HG02588 (cell line): Measurements from ENCODE around the gene PRKAR1B.

ENCODE experiments used
- ATAC-seq: cut with Tn5 transposase; IDR thresholded peaks from one replicate; pipeline ENCODE4 v1.9.1; 2021; ENCODE audit warnings: mild to moderate bottlenecking, moderate library complexity; ENCODE audit not compliant: unreplicated experiment

Gene PRKAR1B

DNA sequence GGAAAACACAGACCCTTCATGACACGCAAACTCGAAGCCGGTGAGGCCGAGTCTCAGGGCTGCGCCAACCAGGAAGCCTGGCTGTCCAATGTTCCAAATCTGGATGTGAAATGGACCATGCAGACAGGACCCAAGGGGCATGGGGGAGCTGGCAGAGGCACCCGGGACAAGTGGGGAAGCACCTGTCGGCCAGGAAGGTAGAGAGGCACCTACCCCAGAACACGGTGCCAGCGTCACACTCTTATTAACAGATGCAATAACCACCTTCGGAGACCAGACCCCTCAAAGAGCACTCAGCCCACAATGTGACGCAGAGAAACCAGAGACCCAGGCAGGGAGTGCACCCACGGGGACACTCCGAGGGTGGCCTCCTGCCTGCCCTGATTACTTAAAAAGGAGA is 119.1 kb downstream of the PRKAR1B start:
- ATAC-seq: no peak

DNA sequence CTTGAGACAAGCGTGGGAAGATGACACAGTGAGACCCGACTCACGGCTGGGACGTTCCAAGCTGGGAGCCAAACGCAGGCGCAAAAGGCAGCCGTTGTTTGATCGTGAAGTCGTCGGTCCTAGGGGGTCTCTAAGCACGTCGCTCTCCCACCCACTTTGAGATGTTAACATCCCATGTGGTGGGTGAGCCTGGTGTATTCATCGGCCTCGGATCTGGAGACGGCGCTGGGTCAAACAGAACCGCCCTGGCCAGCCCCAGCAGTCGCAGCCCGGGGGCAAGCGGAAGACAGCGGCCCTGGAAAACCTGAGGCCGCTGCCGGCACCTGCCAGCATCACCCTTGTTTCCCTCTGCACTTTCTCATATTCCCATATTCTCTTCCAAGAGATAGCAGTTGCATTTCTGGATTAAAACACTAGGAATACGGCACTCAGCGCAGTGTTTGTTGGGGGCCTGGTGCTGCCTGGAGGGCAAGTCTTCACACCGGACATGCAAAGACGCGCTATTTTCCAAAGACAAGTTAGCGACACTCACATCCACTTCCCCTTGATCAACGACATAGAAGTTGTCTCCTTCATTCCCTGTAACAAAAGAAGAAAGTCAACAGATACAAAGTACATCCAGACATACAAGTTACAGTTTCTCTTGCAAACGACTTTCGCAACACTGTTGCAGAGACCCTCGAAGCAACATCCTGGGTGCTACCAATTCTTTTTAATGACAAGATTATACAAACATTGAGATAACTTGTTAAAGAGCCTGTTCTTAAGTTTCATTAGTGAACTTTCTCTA is 121.2 kb downstream of the PRKAR1B start:
- ATAC-seq: no peak

DNA sequence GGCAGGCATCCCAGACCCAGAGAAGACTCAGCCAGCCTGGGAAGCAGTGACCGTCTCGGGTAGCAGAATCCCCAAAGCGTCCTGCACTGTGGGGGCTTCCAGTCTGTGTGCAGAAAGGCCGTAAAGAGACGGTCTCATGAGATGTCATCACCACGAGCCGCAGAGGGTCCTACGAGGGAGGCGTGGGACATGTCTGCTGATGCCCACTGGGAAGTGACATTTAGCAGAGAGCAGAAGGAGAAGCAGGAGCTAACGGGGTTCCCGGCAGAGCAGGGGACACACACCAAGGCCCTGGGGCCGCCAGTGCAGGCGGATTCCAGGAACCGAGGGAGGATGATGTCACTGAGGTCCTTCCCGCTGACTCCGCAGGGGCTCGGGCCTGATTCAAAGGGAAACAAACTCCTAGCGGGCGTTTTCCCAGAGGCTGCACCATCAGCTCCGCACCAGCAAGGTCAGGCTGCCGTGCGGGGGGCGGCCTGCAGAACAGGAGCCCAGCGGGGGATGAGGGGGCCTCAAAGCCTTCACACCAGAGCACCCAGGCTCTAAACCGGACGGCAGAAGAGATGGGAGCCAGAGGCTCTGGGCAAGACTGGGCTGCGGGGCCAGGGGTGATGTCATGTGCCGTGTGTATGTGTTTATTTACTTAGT is 122.1 kb downstream of the PRKAR1B start:
- no peak for ATAC-seq

DNA sequence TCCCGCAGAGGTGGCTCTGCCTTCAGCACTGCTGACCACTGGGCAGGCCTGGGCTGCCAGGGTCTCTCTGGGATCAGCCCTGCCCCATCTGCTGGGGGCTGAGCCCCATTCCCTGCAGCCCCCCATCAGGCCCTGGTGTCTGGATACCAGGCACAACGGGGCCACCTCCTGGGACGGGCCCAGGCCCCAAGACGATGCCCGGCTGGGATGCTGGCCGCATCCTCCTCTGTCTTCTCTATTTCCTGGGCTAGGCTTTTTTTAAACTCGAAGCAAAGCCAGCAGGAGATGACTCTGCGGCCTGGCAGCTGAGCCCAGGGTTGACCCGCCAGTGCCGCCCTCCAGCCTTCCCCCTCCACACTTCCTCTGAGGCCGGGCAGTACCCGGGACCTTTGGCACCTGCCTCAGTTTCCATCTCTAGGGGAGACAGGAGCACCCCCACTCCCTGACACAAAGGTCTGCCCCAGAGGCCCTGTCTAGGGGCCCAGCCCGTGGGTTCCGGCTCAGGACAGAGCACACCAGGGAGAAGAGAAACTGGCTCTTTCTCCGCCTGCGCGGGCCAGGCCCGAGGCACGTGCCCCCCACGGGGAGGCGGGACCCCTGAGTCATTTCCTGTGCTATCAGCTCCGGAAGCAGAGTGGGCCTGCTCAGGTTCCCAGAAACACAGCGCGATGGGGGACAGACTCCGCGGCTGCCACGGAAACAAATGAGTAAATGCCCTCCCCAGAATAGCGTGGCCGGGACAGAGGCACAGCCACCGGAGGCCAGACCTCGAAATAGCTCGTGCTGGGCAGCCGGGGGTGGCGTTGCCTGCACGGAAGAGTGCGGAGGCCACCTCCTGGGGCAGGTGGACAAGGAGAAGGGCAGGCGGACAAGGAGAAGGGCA is 122.8 kb downstream of the PRKAR1B start:
- peak; percentile 61 for ATAC-seq

DNA sequence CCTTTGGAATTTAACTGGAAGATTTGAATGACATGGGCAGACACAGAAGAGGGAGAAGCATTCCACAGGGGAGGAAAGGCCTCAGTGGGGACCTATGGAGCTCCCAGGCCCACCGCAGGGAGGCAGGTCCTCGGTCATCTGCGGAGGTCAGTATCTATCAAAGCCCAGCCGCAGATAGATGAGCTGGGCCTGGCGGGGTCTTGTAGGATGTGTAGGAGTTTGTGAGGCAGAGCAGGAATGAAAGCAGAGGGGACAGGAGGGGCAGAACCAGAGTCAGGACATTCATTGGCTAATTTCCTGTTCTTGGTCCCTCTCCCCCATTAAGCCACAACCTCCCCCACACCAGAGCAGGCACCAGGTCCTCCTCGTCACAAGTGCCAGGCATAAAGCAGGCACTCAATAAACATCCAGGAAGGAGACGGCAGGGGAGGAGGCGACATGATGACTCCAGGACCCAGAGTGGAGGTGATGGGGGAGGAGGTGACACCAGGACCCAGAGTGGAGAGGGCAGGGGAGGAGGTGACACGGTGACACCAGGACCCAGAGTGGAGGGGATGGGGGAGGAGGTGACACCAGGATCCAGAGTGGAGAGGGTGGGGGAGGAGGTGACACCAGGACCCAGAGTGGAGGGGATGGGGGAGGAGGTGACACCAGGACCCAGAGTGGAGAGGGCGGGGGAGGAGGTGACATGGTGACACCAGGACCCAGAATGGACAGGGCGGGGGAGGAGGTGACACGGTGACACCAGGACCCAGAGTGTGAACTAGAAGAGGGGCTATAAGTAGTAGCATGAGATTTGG is 123.7 kb downstream of the PRKAR1B start:
- no peak for ATAC-seq

DNA sequence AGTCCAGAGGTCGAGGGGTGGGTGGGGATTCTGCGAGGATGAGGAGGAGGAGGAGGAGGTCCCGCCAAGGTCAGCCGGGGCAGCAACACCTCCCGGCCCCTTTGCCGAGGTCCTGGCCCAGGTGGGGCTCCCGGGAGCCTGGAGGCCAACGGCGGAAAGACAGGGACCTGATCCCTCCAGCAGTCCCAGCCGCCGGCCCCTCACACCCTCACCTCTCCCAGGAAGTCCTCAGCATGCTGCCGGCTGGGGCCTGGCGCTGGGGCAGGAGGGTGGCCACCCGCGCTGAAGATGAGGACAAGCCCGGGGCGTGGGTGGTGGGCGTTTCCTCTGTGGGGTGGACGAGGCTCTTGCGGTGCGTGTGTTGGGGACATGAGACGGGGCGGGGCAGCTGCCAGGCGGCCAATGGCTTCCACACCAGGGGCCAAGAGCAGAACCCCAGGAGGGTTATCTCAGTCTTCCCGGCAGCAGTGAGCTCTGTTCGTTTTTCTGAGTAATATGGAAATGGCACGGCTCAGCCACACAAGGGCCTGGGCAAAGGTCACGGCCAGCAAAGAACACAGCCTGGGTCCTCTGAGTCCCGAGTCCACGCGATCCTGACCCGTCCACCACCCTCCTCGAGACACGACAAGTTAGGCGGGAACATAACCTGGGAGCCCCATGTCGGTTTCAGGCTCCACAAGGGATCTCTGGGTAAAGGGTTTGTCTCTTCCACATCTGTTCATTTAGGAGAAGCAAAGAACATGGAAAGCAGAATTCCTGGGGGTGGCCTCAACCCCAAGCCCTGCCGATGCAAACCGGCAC is 124.5 kb downstream of the PRKAR1B start:
- no peak for ATAC-seq

DNA sequence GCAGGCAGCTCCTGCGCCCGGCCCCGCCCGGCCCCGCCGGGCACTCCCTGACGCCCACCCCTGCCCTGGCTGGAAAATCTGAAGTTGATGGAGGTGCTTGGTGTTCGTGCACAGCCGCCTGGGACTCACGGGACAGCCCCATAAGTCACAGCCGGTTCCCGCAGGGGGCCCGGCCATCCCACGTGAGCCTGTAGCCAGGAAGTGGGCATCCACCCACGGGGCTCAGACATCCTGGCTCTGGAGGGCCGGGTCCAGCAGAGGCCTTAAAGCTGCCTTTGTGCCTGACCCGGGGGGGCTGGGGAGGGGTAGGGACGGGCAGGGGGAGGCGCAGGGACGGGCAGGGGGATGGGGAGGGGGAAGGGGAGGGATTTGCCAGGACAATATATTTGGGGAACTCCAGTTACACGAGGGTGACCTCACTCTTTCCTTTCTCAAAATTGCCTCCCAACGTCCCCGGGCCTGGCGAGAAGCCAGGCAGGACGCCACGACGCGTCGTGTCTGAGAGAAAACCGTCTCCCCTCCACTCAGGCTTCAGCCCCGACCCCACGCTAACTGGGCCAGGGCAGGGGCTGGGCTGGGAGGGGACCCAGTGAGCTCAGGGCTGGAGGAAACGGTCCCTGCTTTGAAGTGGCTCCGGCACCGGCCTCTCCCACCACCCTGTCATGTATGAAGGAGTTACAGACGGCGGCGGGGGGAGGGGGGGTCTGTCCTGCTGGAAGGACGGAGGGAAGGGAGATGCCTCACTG is 125.3 kb downstream of the PRKAR1B start:
- ATAC-seq: peak; percentile 52

DNA sequence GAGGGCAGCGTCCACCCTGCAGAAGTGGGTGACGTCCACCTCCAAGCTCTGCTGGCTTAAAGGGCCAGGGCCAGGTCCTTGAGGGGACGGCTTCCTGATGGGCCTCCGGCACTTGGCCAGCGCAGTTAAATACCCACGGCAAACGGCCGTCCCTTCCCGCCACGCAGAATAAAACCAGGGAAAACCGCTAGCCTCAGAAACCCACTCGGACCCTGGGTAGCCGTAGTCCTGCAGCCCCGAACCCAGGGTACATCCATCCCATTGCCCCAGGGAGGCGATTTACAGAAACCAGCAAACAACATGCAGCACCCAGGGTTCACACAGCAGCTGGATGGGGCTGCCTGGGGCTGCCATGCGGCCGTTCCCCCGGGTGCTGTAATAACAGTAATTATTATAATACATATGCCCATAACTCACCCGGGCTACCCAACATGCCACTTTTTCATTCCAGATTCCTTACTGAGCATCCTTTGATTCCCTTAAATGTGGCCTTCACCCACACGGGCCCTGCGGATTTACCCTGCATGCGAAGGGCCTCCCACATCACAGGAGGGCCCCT is 126.0 kb downstream of the PRKAR1B start:
- ATAC-seq: no peak

DNA sequence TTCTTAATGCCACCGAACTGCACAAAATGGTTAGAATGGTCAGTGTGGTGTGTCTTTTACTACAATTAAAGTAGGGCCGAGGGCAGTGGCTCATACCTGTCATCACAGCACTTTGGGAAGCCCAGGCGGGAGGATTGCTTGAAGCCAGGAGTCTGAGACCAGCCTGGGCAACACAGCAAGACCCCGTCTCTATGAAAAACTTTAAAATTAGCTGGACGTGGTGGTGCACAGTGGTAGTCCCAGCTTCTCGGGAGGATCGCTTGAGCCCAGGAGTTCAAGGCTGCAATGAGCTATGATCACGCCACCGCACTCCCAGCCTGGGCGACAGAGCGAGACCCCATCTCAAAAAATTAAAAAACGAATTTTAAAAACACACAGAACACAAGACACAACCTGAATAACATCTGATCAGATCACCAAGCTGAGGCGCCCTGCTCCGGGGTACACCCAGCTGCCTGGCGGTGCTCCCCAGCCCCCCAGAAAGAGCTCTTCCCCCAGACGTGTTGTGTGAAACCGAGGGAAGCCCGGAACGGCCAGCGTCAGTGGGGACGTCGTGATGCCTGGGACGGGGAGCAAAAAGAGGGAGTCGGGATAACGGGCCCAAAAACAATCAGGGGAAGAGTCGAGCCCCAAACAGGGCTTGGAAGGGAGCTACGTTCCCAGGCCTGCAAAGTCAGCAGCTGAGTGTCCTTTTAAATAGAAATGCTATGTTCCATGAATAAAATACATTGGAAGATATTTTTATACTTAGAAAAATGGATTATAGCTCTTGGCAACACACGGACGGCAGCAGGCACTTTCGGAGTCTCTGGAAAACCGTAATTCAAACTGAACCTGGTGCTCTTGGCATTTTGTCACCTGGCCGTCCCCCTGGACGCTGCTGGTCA is 126.7 kb downstream of the PRKAR1B start:
- ATAC-seq: no peak

DNA sequence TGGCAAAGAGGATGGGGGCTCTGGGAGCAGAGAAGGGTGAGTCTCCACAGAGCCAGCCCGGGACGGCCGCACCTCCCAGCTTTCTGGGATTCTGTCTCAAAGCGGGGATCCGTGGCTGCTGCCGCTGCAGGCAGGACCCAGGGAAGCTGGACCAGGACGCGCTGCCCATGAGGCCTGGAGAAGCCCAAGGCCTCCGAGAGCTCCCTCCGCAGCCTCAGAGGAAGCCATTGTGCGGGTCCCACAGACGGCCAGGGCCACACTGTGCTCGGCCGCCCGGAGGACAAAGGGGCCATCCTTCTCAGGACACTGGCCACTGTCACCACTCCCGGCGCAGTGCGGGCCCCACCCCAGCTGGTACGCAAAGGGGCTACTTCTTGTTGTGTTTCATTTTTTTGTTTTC is 128.2 kb downstream of the PRKAR1B start:
- ATAC-seq: no peak

DNA sequence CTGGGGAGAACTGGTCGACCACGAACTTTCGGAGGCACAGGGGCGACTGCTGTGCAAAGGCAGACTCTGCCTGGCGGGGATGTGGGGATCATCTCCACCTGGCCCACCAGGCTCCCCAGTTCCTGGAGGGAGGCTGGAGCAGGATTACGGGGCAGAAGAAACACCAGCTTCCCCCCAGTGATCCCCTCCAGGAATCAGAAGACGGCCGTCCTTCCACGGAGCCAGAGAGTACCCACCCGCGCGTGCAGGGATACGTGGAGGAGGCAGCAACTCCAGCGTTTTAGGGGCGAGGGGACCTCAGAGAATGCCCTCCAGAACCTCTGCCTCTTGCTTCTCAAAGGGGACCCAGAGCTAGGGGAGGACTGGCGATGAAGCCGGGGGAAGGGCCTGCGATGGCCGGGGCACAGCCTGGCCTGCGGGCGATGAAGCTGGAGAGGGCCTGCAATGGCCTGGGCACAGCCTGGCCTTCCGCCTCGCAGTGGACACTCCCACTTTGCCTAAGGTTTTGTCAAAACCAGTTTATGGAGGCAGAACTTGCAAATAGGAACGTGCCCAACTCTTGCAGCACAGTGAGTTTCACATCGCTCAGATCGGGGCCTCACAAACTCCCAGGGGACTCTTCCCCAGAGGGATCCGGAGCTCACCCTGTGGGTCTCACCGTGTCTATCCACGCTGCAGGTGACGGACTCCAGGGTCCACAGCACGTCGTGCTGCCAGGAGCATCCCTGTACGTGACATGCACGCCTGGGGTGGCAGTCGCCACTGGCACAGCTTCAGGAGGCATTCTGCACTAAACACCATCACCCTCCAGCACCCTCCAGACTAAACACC is 129.5 kb downstream of the PRKAR1B start:
- no peak for ATAC-seq

DNA sequence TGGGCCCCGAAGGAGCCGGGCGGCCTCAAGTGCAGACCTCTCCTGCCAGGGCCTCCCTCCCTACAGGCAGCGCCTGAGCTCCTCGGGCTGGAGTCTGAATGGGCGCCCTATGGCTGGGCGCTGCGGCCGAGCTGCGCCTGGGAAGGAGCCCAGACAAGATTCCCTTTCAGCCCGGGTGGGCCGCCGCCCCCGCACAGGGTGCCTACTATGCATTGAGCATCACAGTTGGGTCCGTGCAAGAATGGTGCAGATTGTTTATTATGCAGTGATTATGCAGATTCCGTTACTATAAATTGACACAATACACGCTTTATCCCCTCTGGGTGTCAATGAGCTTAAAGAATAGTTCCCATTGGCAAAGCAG is 130.3 kb downstream of the PRKAR1B start:
- no peak for ATAC-seq

DNA sequence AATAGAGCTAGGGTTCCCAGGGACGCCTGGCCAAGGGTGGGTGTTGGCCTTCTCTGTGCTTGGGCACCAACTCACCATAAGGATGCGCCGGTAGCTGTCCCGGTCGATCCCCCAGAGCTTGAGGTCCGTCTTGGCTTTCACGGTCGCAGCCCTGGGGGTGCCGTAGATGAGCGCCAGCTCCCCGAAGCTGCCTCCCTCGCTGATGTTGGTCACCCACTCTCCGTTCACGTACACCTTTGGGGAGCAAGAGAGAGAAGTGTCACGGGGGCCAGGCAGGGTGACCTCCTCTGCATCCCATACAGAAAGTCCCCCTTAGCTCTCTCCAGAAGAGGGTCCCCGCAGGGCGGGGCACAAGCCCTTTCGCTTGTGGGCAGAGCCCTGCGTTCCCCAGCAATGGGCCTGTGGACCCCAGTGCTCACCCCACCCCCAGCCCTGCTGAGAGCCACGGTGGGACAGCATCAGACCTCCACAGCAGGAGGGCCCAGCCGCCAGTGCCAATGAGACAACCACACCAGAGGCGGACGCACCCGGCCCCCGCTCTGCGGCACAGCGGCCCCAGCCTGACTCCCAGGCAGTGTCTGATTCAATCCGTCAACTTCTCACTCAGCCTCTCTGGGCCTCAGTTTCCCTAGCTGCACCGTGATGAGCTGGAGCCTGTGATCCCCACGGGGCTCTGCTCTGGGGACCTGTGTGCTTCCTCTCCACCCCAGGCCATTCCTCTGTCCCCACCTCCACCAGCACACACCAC is 130.8 kb downstream of the PRKAR1B start:
- no peak for ATAC-seq

DNA sequence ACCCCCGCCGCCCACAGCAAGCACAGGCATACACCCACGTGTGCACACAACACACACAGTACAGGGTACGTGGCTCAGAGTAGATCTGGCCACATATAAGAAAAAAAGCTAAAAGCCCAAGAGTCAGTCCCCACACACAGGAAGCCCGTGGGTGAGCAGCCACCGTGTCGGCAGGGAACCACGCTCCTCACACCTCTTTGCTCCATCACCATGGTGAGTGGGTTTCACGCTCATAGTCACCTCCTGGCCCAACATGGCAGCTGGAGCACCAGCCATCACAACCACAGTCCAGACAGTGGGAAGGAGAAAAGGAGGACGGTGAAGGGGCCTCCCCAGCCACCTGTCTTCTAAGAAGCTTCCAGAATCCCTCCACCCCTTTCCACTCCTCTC is 131.5 kb downstream of the PRKAR1B start:
- no peak for ATAC-seq

DNA sequence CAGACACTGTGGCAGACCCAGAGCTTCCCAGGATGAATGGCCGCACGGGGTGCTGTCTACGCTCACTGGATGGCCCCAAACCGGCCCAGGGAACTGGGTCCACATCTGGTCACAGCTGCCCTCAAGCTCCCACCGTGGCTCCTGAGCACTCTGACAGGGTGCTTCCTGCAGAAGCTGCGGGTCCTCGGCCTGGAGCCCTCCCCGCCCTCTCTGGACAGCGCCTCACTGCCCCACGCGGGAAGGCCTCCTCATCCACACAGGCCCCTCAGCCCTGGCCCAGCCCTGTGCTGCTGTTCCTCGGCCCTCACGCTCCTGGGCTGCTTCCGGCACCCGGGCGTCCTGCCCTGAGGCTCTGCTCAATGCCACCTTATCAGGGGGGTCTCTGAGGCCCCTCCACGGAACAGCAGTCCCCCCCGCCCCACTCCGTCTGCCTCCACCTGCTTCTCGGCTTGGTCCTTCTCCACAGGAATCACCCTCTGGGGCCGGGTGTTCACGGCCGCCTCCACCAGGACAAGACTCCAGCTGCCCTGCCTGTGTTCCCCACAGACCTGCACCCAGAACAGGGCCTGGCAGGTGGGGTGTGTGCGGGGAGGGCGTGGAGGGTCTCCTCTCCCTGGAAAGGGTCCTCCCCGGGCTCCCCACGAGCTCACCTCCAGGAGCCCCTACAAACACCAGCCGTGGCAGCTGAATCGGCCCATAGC is 132.0 kb downstream of the PRKAR1B start:
- no peak for ATAC-seq
